ENCODE measurements around the gene SLC7A5. TPM values are rescaled to one million over a fixed set of nuclear protein-coding genes. Genes with fewer than 3 reads are reported as not detected.
"Not testable (repeated sequence)": the region's sequence is repeated elsewhere in the genome, so short reads cannot be mapped to it uniquely, and the experiment has no call there.

The SLC7A5 gene
- polyA plus RNA-seq, 1 donor from 2014 or later = 6.9 TPM

DNA sequence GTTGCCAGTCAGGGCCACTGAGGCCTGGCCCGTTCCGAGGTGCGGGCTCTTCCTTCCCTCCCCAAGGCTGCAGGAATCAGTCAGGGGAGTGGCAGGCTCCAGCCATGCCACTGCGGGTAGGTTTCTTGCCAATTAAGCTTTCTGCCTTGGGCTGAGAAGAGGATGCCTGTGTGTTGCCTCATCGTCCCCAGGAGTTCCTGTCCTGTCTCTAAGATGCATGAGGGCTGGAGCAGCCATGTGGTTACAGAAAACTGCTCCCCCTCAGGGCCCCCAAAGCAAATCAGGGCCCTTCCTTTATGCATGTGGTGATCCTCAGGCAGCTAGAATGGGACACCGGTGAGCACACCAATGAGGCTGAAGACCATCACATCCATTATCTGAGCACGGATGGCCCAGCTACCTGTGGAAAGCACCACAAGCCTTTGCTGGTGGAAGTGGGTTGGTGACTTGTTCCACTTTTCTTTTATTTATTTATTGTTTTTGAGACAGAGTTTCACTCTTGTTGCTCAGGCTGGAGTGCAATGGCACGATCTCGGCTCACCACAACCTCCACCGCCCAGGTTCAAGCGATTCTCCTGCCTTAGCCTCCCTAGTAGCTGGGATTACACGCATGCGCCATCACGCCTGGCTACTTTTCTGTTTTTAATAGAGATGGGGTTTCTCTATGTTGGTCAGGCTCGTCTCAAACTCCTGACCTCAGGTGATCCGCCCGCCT, 27.0 kb upstream of the SLC7A5 start:
- H3K36me3 Mint-ChIP-seq, H3K4me3 Mint-ChIP-seq, H3K4me1 Mint-ChIP-seq, H3K9me3 Mint-ChIP-seq: not testable (repeated sequence)
- Mint-ChIP-seq H3K27ac (peak overlapping the region in 1 of 3 donors; percentile 84), H3K27me3 (peaks cover 16% of the 10 kb centered on the region)

GRCh38 chr16:87895641-87896141, 26.4 kb upstream of the SLC7A5 start:
- H3K4me1 Mint-ChIP-seq = peaks cover 3 to 6% (median 5%) of the 10 kb centered on the region in 3 donors
- H3K4me3 Mint-ChIP-seq = no peak overlapping the region
- H3K27me3 Mint-ChIP-seq = peaks cover 16% of the 10 kb centered on the region
- H3K36me3 Mint-ChIP-seq = no peaks in the 10 kb centered on the region
- H3K27ac Mint-ChIP-seq = peak overlapping the region in 1 of 3 donors; percentile 84
- H3K9me3 Mint-ChIP-seq = no peaks in the 10 kb centered on the region

- H3K36me3 Mint-ChIP-seq, H3K27ac Mint-ChIP-seq, H3K4me1 Mint-ChIP-seq, H3K9me3 Mint-ChIP-seq, H3K4me3 Mint-ChIP-seq: not testable (repeated sequence)
- H3K27me3 Mint-ChIP-seq = peaks cover 12% of the 10 kb centered on the region
Measured at GRCh38 chr16:87894005-87894404, 24.7 kb upstream of the SLC7A5 start.

GRCh38 chr16:87891764-87892163, 22.5 kb upstream of the SLC7A5 start:
- peak overlapping the region in 1 of 4 donors; percentile 68 for H3K4me3 Mint-ChIP-seq

GRCh38 chr16:87889762-87890161, 20.5 kb upstream of the SLC7A5 start:
- H3K27me3 Mint-ChIP-seq, H3K4me3 Mint-ChIP-seq, H3K27ac Mint-ChIP-seq, H3K9me3 Mint-ChIP-seq, H3K4me1 Mint-ChIP-seq, H3K36me3 Mint-ChIP-seq: not testable (repeated sequence)

More at GRCh38 chr16:87891764-87892163, 22.5 kb upstream of the SLC7A5 start:
- peaks cover 0 to 3% (median 0%) of the 10 kb centered on the region in 3 donors for H3K9me3 Mint-ChIP-seq
- H3K27me3 Mint-ChIP-seq = peaks cover 14% of the 10 kb centered on the region
- H3K36me3 Mint-ChIP-seq = no peaks in the 10 kb centered on the region
- H3K27ac Mint-ChIP-seq = no peak overlapping the region
- peaks cover 3 to 6% (median 5%) of the 10 kb centered on the region in 3 donors for H3K4me1 Mint-ChIP-seq

DNA sequence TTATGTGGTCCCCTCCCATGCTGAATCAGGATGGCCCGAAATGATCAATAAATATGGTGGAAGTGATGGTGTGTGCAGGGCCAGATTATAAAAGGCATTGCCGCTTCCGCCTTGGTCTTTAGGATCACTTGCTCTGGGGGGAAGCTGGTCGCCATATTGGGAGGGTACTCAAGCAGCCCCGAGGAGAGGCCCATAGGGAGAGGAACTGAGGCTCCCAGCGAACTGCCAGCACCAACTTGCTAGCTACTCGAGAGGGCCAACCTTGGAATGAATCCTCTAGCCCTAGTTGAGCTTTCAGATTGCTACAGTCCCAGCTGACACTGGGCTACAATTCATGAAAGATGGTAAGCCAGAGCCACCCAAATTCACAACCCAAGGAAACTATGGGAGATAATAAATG, 19.0 kb upstream of the SLC7A5 start:
- not testable (repeated sequence) for H3K9me3 Mint-ChIP-seq, H3K4me3 Mint-ChIP-seq, H3K4me1 Mint-ChIP-seq, H3K27ac Mint-ChIP-seq, H3K36me3 Mint-ChIP-seq, H3K27me3 Mint-ChIP-seq

- H3K4me3 Mint-ChIP-seq, H3K9me3 Mint-ChIP-seq, H3K27ac Mint-ChIP-seq, H3K27me3 Mint-ChIP-seq, H3K36me3 Mint-ChIP-seq, H3K4me1 Mint-ChIP-seq: not testable (repeated sequence)
Measured at GRCh38 chr16:87887931-87888330, 18.6 kb upstream of the SLC7A5 start.

- H3K4me1 Mint-ChIP-seq, H3K36me3 Mint-ChIP-seq: not testable (repeated sequence)
Measured at GRCh38 chr16:87885371-87885967, 16.2 kb upstream of the SLC7A5 start.

GRCh38 chr16:87882436-87883019, 13.2 kb upstream of the SLC7A5 start:
- peaks cover 0 to 1% (median 0%) of the 10 kb centered on the region in 3 donors for H3K9me3 Mint-ChIP-seq
- H3K4me1 Mint-ChIP-seq = no peaks in the 10 kb centered on the region
- H3K27me3 Mint-ChIP-seq = peaks cover 17% of the 10 kb centered on the region
- H3K27ac Mint-ChIP-seq = no peak overlapping the region
- no peak overlapping the region for H3K4me3 Mint-ChIP-seq
- H3K36me3 Mint-ChIP-seq = no peaks in the 10 kb centered on the region

More at GRCh38 chr16:87885371-87885967, 16.2 kb upstream of the SLC7A5 start:
- H3K27ac Mint-ChIP-seq, H3K9me3 Mint-ChIP-seq, H3K4me3 Mint-ChIP-seq: not testable (repeated sequence)
- H3K27me3 Mint-ChIP-seq = peaks cover 14% of the 10 kb centered on the region

DNA sequence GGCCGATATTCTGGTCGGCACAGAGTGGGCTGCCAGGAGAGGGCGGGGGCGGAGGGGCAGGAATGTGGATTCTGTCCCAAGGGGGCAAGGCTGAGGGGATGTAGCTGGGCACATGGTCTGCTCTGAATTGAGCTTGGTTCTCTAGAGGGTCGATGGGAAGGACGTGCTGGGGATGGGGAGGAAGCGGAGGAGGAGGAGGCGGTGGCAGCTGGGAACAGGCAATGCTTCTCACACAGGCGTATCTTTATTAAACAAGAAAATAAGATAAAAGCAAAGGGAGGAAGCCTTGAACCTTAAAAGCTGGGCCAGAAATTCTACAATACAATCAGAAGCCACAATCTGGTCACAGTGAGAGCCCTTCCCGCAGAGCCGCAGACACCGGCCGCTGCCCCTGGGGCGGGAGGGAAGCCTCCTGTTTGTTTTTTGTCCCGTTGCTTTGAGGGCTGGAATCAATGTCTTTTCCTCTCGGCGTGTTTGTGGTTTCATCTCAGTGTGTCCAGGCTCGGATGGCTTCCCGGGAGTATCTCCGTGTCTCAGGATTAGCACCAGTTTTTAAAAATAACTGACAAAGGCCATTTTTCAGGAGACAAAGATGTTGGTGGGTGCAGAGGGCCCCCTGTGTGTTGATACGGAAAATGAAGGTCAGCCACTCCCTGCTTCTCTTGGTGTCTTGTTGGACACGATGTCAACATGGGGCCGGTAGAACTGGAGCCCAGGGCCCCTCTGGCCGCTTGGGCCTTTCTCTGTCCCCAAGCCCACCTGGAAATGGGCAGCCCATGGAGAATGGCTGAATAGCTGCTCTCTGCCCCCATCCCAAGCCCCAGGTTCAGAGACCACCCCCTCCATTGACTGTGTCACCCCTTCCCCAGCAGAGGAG, 12.3 kb upstream of the SLC7A5 start:
- Mint-ChIP-seq H3K27me3 (peaks cover 20% of the 10 kb centered on the region), H3K36me3 (no peaks in the 10 kb centered on the region), H3K4me3 (no peak overlapping the region), H3K27ac (no peak overlapping the region), H3K4me1 (no peaks in the 10 kb centered on the region), H3K9me3 (peaks cover 0 to 1% (median 0%) of the 10 kb centered on the region in 3 donors)

GRCh38 chr16:87880117-87880696, 10.9 kb upstream of the SLC7A5 start:
- peak overlapping the region in 2 of 3 donors; percentile 31 to 80 for H3K27ac Mint-ChIP-seq

GRCh38 chr16:87879411-87880013, 10.2 kb upstream of the SLC7A5 start:
- H3K4me1 Mint-ChIP-seq, H3K27ac Mint-ChIP-seq, H3K4me3 Mint-ChIP-seq, H3K9me3 Mint-ChIP-seq, H3K36me3 Mint-ChIP-seq: not testable (repeated sequence)
- peaks cover 29% of the 10 kb centered on the region for H3K27me3 Mint-ChIP-seq

More at GRCh38 chr16:87880117-87880696, 10.9 kb upstream of the SLC7A5 start:
- Mint-ChIP-seq H3K36me3 (no peaks in the 10 kb centered on the region), H3K4me1 (peaks cover 0 to under 1% (median under 1%) of the 10 kb centered on the region in 3 donors), H3K27me3 (peaks cover 29% of the 10 kb centered on the region), H3K9me3 (peaks cover 0 to 1% (median 0%) of the 10 kb centered on the region in 3 donors), H3K4me3 (no peak overlapping the region)

DNA sequence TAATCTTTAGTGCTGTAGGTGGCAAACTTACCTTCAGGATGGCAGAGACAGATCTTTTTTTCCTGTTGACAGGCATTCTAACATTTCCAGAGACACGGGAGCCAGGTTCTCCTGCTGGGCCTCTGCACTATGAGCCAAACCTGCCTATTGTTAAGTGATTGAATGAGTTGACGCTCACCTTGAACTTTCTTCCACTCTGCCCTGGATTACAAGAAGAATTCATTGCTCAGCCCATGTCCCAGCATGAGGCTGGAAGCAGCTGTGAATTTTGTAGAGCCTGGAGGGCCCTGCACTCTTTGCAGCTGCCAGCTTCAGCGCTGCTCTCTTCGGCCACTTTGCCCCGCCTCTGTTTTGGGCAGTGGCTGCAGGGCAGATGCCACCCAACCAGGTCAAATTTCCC, 9.4 kb upstream of the SLC7A5 start:
- no peak overlapping the region for H3K4me3 Mint-ChIP-seq
- no peak overlapping the region for H3K27ac Mint-ChIP-seq
- no peaks in the 10 kb centered on the region for H3K36me3 Mint-ChIP-seq
- H3K27me3 Mint-ChIP-seq = peaks cover 29% of the 10 kb centered on the region
- peaks cover 0 to 5% (median 4%) of the 10 kb centered on the region in 3 donors for H3K4me1 Mint-ChIP-seq
- H3K9me3 Mint-ChIP-seq = no peaks in the 10 kb centered on the region

DNA sequence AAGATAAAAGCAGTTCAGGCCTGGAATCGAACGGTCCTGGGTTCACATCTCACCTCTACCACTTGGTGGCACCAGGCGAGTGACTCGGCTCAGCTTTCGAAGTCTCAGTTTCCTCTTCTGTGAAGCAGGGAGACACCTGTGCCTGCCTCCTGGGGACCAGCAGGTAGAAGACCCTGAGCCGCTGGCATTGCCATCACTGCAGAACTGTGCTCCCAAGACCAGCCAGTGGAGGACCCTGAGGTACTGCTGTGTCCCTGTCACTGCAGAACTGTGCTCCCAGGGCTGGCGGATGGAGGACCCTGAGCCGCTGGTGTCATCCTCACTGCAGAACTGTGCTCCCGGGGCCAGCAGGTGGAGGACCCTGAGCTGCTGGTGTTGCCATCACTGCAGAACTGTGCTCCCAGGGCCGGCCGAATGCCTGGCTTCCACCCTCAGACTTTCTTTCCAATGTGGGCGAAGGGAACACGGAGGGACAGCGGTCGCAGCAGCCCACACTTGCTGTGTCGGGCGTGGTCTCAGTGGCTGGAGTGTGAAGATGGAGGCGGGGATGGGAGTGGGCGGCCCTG, 8.7 kb upstream of the SLC7A5 start:
- Mint-ChIP-seq H3K9me3 (no peaks in the 10 kb centered on the region), H3K27me3 (peaks cover 29% of the 10 kb centered on the region), H3K36me3 (no peaks in the 10 kb centered on the region), H3K4me1 (peaks cover 0 to 5% (median 4%) of the 10 kb centered on the region in 3 donors), H3K4me3 (no peak overlapping the region), H3K27ac (peak overlapping the region in 1 of 3 donors; percentile 80)

Data from IgD-negative memory B cell (primary cell).